HG02981 (cell line): ENCODE measurements around the gene SLC43A3.

Experiments used
- ATAC-seq: cut with Tn5 transposase; IDR thresholded peaks from one replicate; pipeline ENCODE4 v1.9.1; 2021; ENCODE audit warnings: mild to moderate bottlenecking, moderate library complexity; ENCODE audit not compliant: unreplicated experiment

Gene SLC43A3

DNA sequence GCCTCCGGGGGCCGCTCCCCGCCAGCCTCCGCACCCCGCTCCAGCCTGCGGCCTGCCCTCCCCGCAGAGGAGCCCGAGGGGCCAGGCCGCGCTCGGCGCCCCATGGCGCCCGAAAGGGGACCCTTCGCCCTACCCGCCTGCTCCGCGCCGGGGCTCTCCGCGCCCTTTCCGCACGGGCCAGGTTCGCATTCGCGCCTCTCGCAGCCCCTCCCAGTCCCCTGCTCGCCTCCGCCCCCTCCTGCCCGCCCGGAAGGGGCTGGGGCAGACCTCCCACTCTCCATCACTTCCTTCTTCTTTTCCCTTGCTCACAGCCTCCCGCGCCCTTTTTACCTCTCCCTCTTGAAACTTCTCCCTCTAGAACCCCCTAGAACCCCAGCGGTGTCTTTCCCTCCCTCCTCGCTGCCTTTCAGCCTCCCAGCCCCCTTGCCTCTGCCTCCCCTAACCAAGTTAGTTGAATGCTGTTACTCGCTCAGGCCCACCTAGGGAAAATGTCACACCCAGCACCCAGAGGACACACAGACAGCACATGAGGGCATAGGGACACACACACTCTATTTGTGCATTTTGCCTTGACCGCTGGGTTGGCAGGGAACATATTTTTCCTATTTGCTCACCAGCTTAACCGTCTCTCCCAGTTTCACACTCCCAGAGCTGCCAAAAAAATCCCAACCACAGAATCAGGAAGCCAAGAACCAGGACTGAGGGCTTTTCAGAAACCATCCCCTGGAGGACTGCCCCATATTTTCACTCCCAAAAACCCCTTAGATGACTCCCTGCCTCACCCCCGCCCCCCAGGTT, at the start of gene SLC43A3:
SLC43A3 (minus strand) TSS at position 193 of the 798 bp plus-strand sequence. CDS start 949 bp downstream, outside the sequence.
- peak; percentile 57 for ATAC-seq

DNA sequence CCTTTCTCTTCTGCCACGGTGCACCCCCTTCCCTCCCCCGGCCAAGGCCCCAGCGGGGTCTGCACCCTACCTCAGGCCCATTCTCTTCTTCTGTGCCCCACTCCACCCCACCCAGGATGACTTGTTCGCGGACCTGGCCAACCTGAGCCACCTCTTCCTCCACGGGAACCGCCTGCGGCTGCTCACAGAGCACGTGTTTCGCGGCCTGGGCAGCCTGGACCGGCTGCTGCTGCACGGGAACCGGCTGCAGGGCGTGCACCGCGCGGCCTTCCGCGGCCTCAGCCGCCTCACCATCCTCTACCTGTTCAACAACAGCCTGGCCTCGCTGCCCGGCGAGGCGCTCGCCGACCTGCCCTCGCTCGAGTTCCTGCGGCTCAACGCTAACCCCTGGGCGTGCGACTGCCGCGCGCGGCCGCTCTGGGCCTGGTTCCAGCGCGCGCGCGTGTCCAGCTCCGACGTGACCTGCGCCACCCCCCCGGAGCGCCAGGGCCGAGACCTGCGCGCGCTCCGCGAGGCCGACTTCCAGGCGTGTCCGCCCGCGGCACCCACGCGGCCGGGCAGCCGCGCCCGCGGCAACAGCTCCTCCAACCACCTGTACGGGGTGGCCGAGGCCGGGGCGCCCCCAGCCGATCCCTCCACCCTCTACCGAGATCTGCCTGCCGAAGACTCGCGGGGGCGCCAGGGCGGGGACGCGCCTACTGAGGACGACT, 49.3 kb upstream of the SLC43A3 start:
- peak; percentile 26 for ATAC-seq

DNA sequence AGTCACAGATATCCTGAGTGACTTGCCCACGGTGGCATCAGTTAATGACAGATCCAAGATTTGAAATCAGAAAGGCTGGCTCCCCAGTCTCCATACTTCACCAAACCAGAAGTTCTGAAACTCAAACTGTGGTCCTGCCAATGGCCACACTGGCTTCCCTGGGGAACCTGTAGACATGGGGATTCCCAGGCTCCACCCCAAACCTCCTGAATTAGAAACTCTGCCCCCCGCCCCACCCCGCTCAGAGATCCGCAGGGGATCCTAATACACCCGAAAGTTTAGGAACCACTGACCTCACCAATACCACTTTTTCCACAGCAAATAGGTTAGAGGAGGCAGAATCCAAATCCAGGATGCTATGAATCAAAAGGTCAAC, 48.7 kb upstream of the SLC43A3 start:
- ATAC-seq, result peak; percentile 30

DNA sequence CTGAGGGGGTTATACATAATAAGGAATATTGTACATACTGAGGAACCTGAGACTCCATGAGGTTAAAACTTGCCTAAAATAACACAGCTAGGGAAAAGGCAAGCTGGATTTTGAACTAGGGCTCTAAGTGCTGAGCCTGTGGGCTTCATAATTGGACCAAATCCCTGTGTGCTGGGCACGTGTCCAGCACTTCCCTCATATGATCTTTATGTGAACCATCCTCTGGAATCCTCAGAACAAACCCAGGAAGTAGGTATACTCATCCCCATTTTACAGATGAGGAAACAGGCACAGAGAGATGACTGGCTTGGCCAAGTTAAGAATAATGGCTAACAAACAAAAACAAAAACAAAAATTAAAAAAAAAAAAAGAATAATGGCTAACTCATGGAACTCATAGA, 48.3 kb upstream of the SLC43A3 start:
- no peak for ATAC-seq

DNA sequence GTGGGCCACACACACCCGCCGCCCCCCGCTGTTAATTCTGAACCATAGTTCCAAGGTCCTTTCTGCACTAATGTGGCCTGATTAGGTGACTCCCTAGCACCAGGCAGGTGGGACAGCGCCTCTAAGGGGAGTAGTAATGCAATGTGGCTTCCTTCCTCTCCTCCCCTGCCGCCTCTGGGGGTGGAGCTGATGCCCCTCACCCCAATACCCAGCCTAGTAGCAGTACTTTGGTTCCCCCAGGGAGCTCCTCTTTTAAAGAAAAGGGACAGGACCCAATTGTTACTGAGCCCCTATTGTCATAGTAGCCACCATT, 47.8 kb upstream of the SLC43A3 start:
- ATAC-seq, result no peak

DNA sequence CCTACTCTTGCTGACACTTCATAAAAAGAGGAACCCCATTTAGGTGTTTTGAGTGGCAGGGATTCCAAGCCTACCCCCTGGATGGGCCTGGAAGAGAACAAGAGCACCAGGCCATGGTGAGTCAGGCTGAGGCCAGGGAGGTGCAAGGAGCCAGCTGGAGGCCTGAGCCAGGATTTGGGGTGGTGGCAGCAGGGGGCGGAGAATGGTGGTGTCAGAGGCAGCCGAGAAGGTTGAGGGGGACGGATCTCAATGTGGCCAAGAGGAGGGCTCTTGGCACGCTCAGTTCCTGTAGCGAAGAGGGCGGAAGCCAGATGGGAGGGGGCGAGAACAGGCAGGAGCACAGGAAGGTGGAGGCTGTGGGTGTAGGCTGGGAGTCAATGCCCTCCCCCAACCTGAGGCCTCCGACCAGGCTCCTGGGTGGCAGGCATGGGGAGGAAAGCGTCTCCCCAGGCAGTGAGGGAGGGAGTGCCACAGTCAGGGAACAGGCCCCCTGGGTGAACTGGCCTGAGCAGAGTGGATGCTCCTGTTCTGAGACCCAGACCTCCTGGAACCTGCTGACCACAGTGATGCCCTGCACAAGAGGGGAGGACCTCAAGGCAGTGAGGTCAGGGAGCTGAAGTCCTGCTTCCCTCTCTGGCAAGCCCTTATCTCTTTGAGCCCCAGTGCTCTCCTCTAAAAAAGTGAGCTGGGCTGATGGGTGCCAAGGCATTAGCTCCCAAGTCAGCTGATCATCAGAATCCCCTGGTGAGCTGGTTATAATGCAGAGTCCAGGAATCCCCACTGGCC, 47.3 kb upstream of the SLC43A3 start:
- ATAC-seq, result peak; percentile 27

DNA sequence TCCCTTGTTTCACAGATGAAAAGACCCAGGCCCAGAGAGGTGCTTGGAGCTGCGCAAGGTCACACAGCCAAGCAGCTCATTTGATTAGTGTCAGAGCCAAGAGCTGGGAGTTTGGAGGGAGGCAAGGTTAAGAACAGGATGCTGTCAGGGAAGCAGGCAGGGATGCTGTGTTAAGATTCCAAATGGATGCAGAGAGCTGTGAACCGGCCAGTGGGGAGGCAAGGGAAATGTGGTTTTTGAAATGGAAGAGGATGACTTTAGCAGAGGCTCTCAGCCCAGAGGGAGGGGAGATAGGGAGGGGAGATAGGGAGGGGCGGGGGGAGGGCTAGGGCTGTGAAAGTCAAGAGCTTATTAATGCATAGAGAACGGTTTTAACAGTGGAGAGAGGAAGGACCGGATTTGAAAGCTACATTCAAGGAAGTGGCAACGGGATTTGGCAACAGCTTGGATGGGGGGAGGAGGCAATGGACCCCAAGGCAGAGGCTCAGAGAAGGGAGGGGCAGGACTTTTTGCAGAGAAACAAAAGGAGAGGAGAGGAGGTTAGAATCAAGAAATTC, 46.4 kb upstream of the SLC43A3 start:
- ATAC-seq, result no peak

DNA sequence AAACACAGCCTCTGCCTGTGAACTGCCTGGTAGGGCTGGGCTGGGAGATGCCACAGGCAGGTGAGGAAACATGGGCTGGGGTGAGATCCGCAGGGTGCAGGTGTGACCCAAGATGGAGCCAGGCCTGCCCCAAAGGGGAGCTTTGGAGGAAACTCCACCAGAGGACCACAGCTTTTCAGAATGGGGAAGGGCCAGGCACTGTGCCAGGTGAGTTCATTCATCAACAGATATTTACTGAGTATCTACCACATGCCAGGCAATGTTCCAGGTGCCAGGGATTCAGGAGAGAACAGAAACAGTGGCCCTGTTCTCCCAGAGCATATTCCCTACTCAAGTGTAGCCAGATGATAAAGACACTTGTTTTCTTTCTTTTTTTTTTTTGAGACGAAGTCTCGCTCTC, 44.6 kb upstream of the SLC43A3 start:
- ATAC-seq, result no peak

DNA sequence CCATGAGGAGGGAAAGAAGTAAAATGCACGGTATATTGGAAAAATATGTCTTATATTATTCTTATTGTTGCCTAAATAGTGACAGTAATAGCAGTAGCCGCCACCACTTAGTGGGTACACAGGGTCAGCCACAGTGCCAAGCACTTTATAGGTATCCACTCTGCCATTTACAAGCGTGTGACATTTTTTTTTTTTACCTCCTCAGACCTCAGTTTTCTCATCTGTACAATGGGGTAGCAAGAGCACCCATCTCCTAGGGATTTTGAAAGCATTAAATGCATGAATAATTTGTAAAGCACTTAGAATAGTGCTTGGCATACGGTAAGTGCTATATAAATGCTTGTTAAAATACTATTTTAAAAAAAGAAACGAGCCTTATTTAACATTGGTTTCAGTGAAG, 42.3 kb upstream of the SLC43A3 start:
- no peak for ATAC-seq

DNA sequence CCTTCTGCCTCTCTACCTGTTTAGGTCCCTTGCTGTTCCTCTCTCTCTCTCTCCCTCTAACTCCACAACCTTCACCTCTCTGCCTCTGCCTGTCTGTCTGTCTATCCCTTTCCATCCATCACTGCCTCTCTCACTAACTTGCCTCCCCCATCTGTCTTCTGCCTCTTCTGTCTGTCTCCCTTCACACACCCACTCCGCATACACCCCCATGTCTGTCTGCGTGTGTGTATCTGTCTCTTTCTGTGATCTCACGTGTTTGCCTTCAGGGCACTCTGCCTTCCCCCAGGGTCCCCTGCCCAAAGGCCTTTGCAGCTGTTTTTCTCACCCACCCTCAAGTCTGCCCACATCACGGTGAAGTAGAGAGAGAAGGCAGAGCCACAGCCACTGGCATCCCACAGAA, 41.4 kb upstream of the SLC43A3 start:
- ATAC-seq, result no peak

DNA sequence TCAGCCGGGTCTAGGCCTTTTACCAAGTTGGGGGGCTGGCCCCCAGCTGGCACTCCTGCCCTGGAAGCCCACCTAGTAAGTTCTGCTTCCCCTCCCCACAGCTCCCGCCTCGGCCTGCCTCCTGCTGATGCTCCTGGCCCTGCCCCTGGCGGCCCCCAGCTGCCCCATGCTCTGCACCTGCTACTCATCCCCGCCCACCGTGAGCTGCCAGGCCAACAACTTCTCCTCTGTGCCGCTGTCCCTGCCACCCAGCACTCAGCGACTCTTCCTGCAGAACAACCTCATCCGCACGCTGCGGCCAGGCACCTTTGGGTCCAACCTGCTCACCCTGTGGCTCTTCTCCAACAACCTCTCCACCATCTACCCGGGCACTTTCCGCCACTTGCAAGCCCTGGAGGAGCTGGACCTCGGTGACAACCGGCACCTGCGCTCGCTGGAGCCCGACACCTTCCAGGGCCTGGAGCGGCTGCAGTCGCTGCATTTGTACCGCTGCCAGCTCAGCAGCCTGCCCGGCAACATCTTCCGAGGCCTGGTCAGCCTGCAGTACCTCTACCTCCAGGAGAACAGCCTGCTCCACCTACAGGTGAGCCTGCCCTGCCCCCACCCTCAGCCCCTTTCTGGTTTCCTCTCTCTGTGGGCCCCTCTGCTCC, 40.7 kb upstream of the SLC43A3 start:
- ATAC-seq, result no peak

DNA sequence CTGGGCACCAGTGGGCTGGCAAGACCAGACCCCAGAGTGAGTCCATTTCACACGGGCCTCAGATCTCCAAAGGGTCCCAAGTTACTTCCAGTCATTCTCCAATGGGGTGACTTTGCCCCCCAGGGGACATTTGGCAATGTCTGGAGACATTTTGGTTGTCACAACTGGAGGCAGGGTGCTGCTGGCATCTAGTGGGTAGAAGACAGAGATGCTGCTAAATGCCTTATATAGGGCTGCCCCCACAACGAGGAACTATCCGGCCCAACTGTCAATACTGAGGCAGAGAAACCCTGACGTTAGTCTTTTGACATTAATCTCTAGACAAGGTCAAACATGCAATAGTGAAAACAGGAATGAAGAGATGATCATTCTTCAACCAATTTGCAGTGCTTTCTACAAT, 39.8 kb upstream of the SLC43A3 start:
- ATAC-seq, result no peak

DNA sequence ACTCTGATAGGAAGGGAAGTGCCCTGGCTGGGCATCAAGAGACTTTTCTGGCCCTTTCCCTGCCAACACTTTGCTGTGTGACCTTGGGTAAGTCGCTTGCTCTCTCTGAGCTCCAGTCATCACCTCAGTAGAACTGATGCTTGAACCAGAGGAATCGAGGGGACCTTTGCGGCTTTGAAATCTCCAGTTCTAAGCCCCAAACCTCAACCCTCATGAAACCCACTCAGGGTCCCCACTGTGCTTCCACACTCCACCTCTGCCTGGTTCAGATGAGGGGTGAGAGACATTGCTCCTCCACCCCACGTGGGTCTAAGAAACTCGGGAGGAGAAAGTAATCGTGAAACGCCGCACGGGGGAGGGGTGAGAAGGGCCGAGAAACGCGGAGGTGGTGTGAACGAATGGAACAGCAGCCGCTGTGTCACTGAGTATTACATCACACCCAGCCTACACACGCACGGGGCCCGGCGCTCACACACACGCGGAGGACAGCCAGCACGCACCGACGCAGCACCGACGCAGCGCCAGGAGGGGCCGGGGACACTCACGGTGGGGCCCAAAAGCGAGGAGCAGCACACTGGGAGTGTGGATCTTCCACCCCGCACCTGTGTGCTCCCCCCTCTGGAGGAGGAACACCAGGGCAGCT, 37.7 kb upstream of the SLC43A3 start:
- no peak for ATAC-seq

DNA sequence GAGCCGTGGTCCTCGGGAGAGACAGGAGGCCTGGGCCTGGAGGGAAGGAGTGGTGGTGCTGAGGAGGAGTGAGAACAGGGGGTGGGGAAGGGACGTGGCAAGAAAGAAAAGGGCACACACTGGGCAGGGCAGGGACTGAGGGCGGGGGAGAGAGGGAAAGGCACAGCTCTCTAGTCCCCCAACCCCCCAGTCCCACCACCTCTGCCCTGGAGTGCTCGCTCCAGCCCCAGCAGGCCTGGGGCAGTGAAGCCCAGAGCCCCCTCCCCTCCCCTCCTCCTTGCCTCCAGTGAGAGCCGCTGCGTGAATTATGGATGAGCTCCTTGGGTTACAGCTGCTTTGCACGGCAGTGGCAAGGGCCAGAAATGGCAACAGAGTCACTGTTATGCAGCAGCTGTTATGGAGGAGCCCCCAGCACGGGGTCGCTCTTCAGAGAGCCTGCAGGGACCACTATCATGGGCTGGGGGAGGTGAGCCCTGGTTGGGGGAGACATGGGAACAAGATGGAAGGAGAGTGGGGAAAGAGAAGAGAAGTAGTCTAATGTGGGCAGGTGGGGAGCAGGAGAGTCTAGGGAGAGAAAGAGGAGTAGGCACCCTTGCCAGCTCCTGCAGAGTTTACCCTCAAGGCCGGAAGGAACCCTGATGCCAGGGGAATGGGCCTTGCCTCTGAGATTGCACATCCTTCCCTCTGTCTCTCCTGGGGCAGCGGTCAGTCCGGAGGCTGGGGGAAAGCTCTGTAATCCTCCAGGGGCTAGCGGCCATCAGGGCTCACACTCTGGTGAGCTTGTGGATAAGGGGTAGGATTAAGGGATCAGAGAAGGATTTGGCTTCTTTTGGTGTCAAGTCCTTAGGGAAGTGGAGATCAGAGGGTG, 37.0 kb upstream of the SLC43A3 start:
- ATAC-seq, result no peak

DNA sequence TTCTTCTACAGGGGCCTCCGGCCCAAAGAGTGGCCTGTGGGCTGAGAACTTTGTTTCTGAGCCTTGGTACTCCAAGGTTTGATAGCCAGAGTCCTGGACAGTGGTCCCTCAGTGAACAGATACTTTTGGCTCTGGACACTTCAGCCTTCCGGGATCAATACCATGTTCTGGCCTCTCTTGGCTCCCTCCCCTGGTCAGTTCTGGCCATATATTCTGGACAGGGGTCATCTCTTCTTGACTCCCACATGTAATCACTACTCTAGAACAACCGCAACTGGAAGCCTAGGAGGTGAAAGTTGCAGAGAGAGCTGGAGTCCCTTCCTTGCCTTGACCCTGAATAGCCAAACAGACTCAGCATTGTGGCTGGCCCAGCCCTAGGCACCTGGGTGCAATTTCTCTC, 35.7 kb upstream of the SLC43A3 start:
- ATAC-seq, result no peak

DNA sequence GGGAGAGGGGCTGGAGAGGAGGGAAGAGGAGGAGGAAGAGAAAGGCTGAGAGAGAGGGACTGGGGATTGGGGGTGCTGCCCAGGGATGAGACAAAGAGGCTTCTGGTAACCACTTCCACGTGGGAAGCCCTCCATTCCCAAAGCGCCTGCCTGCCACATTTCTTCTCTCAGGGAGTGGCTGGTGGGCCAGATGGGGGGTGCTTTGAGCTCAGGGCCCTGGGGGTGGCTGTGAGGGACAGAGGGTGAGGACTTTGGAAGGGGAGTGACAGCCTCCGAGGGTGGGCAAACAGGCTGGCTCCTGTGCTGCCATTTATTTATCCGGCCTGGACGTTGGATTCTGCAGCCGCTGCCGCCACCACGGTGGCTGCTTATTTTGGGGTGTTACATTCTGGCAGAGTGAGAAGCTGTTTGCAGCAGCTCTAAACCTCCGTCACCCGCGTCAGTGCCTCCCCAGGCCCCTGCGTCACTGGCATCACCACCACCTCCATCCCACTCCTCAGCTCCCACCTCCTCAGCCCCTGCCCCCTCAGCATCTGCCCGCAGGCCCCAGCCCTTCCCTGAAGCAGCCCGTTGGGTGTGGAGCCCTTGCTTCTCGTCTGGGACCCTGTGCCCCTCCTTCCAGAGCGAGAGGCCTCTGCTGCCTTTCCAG, 35.0 kb upstream of the SLC43A3 start:
- ATAC-seq, result no peak

DNA sequence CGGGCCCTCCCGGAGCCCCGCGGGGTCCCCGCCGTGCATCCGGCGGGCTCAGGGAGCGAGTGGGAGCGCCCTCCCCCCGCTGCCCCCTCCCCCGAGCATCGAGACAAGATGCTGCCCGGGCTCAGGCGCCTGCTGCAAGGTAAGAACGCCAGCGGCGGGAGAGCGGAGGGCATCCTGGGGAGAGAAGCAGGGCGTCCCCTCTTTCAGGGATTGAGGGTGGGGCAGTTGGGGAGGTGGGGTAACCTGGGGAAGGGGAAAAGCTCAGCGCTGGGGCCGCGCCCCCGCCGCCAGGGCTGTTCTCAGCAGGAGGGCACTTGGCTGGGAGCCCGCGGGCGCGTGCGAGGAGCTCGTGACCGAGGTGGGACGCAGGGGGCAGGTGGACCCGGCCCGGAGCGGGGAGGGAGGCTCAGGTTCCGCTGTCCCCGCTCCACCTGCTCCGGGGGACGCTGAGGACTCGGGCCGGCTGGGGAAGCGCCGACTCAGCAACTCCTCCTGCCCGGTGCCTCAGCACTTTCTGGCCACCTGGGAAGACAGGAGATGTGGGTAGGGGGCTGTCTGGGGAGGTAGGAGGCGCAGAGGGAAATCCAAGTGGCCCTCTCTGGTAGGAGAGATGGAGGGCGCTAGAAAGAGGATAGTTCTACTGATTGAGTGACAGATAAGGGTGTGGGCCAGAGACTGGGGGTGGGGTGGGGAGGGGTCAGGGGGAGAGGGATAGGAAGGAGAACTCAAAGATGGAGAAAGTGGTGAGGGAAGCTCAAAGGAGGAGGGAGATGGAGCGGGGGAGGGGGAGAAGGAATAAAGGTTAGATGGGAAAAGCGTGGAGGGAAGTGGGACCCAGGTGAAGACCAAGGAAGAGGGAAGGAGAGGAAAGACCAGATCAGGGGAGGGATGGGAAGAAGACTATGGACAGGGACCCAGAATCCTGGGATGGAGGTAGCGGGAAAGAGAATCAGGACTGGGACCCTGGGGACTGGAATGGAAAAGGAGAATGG, 34.1 kb upstream of the SLC43A3 start:
- ATAC-seq, result no peak
